HEK293 (cell line): ENCODE measurements around the gene SLC22A16.

Source experiments
- CTCF ChIA-PET: fragments of 350-600 bp; formaldehyde crosslinking; extraction: SDS; loops from one replicate; lab custom pipeline; 2021; ENCODE audit warnings: antibody characterized with exemption; lab: Yijun Ruan, JAX
- POLR2A ChIA-PET: fragments of 300-600 bp; formaldehyde crosslinking; extraction: SDS; loops from one replicate; lab custom pipeline; 2020; ENCODE audit warnings: antibody characterized with exemption, inconsistent platforms; lab: Yijun Ruan, JAX
- H3K27ac ChIP-seq: fragments of 200-500 bp; sonication (Bioruptor generic); 2 replicates; pipeline ENCODE4 v1.5.1; 2014; ENCODE audit warnings: low read depth, low read length, control low read depth, inconsistent platforms; ENCODE audit errors: extremely low read depth
- H3K36me3 ChIP-seq, 2 experiments: fragments of 200-500 bp in 1 of 2; sonication (Bioruptor generic) in 1 of 2; 1 replicate in 1 of 2; 2 replicates in 1 of 2; pipeline ENCODE4 v1.5.1; 2014 to 2017; ENCODE audit warnings: inconsistent platforms in 2 of 2, low read length in 2 of 2; ENCODE audit not compliant: control insufficient read depth in 2 of 2, insufficient read depth in 1 of 2
- H3K4me1 ChIP-seq: fragments of 200-500 bp; sonication (Bioruptor generic); 2 replicates; pipeline ENCODE4 v1.5.1; 2014; ENCODE audit warnings: mild to moderate bottlenecking, low read length, inconsistent platforms; ENCODE audit not compliant: control insufficient read depth, insufficient read depth
- H3K4me3 ChIP-seq: 2 replicates; pipeline ENCODE4 v1.5.1; 2011; ENCODE audit warnings: low read depth, mild to moderate bottlenecking, control low read depth, low read length, moderate library complexity
- H3K9me3 ChIP-seq: fragments of 200-500 bp; sonication (Bioruptor generic); 2 replicates; pipeline ENCODE4 v1.5.1; 2014; ENCODE audit warnings: low read depth, low read length, inconsistent platforms; ENCODE audit not compliant: control insufficient read depth, insufficient read depth
- BCL11A ChIP-seq: fragments of 450-650 bp; formaldehyde crosslinking; IDR thresholded peaks from 2 replicates; pipeline ENCODE4 v1.5.1; 2016; ENCODE audit warnings: low read depth, missing biosample characterization, missing genetic modification characterization
- CTCF ChIP-seq: fragments of 450-650 bp; formaldehyde crosslinking; IDR thresholded peaks from 2 replicates; pipeline ENCODE4 v1.5.1; 2016; ENCODE audit warnings: missing biosample characterization, missing genetic modification characterization
- GLIS1 ChIP-seq: fragments of 450-650 bp; formaldehyde crosslinking; IDR thresholded peaks from 2 replicates; pipeline ENCODE4 v1.5.1; 2016; ENCODE audit warnings: missing biosample characterization, missing genetic modification characterization
- OSR2 ChIP-seq: fragments of 450-650 bp; formaldehyde crosslinking; IDR thresholded peaks from 2 replicates; pipeline ENCODE4 v1.5.1; 2016; ENCODE audit warnings: missing biosample characterization, missing genetic modification characterization
- SP2 ChIP-seq: fragments of 450-650 bp; formaldehyde crosslinking; IDR thresholded peaks from 2 replicates; pipeline ENCODE4 v1.5.1; 2016; ENCODE audit warnings: missing biosample characterization, missing genetic modification characterization
- ZBTB11 ChIP-seq: fragments of 450-650 bp; formaldehyde crosslinking; conservative IDR thresholded peaks from 2 replicates; pipeline ENCODE4 v1.5.1; 2016; ENCODE audit warnings: low read depth, missing biosample characterization, missing genetic modification characterization
- ZBTB49 ChIP-seq: fragments of 450-650 bp; formaldehyde crosslinking; IDR thresholded peaks from 2 replicates; pipeline ENCODE4 v1.5.1; 2016; ENCODE audit warnings: missing biosample characterization, missing genetic modification characterization, low read depth
- ZBTB6 ChIP-seq: fragments of 450-650 bp; formaldehyde crosslinking; IDR thresholded peaks from 2 replicates; pipeline ENCODE4 v1.5.1; 2017; ENCODE audit warnings: missing biosample characterization, missing genetic modification characterization
- ZIC2 ChIP-seq: fragments of 450-650 bp; formaldehyde crosslinking; IDR thresholded peaks from 2 replicates; pipeline ENCODE4 v1.5.1; 2016; ENCODE audit warnings: missing biosample characterization, missing genetic modification characterization
- ZNF2 ChIP-seq: fragments of 450-650 bp; formaldehyde crosslinking; IDR thresholded peaks from 2 replicates; pipeline ENCODE4 v1.5.1; 2016; ENCODE audit warnings: missing biosample characterization, missing genetic modification characterization
- ZNF391 ChIP-seq: fragments of 450-650 bp; formaldehyde crosslinking; IDR thresholded peaks from 2 replicates; pipeline ENCODE4 v1.5.1; 2016; ENCODE audit warnings: low read depth, missing biosample characterization, missing genetic modification characterization, borderline replicate concordance
- ZNF548 ChIP-seq: fragments of 450-650 bp; formaldehyde crosslinking; IDR thresholded peaks from 2 replicates; pipeline ENCODE4 v1.5.1; 2016; ENCODE audit warnings: missing biosample characterization, missing genetic modification characterization
- ZNF560 ChIP-seq: fragments of 450-650 bp; formaldehyde crosslinking; IDR thresholded peaks from 2 replicates; pipeline ENCODE4 v1.5.1; 2017; ENCODE audit warnings: missing biosample characterization, missing genetic modification characterization, borderline replicate concordance
- ZNF747 ChIP-seq: fragments of 450-650 bp; formaldehyde crosslinking; IDR thresholded peaks from 2 replicates; pipeline ENCODE4 v1.5.1; 2016; ENCODE audit warnings: missing biosample characterization, missing genetic modification characterization
- ZNF843 ChIP-seq: fragments of 450-650 bp; formaldehyde crosslinking; IDR thresholded peaks from 2 replicates; pipeline ENCODE4 v1.5.1; 2016; ENCODE audit warnings: missing biosample characterization, missing genetic modification characterization

SLC22A16 gene

GRCh38 chr6:110525001-110525400 is 48.6 kb upstream of the SLC22A16 start (continued):
- no peak for TF ChIP-seq ZBTB49
- TF ChIP-seq ZNF391 (tag by site-specific recombination): no peak
- TF ChIP-seq ZNF2 (tag by site-specific recombination): no peak

GRCh38 chr6:110524305-110524704 is 47.9 kb upstream of the SLC22A16 start:
- Histone ChIP-seq H3K36me3 (no peaks in the 10 kb centered on the region), H3K9me3 (no peaks in the 10 kb centered on the region), H3K4me3 (no peak overlapping the region), H3K4me1 (peaks cover 8% of the 10 kb centered on the region), H3K27ac (no peak overlapping the region)
- ChIA-PET CTCF (interaction anchor here (0.5 kb wide), 1 partner anchor 948 kb away, joined by 3 read pairs; no protein-coding TSS in a partner anchor), POLR2A (no interaction called here)
- TF ChIP-seq ZIC2 (peak; percentile 52), ZNF560 (tag by site-specific recombination) (no peak), GLIS1 (peak; percentile 21; the same call in 1 of the 2 replicates)

GRCh38 chr6:110523451-110524021 is 47.1 kb upstream of the SLC22A16 start:
- Histone ChIP-seq H3K4me1 (peaks cover 3% of the 10 kb centered on the region), H3K9me3 (no peaks in the 10 kb centered on the region), H3K27ac (no peak overlapping the region), H3K4me3 (no peak overlapping the region), H3K36me3 (no peaks in the 10 kb centered on the region)
- ChIA-PET POLR2A (no interaction called here), CTCF (no interaction called here)
- TF ChIP-seq ZNF548 (tag by site-specific recombination): no peak
- TF ChIP-seq ZNF843: no peak
- no peak for TF ChIP-seq ZNF747 (tag by site-specific recombination)
- no peak for TF ChIP-seq ZBTB6 (tag by site-specific recombination)
- no peak for TF ChIP-seq SP2 (tag by site-specific recombination)

- no peak overlapping the region for H3K4me3 ChIP-seq
- no peak overlapping the region for H3K27ac ChIP-seq
- ChIA-PET POLR2A (no interaction called here), CTCF (no interaction called here)
- no peaks in the 10 kb centered on the region for H3K9me3 ChIP-seq
- peaks cover 4% of the 10 kb centered on the region; the same call in 1 of the 2 replicates for H3K4me1 ChIP-seq
- no peaks in the 10 kb centered on the region for H3K36me3 ChIP-seq
- no peak for TF ChIP-seq CTCF
- no peak for TF ChIP-seq ZBTB11 (tag by site-specific recombination)
- TF ChIP-seq OSR2 (tag by site-specific recombination): no peak
- no peak for TF ChIP-seq BCL11A (tag by site-specific recombination)
Measured at GRCh38 chr6:110522427-110522826, 46.0 kb upstream of the SLC22A16 start.
